ENCODE results near the gene DTX2.
"Not testable (repeated sequence)": the region's sequence is repeated elsewhere in the genome, so short reads cannot be mapped to it uniquely, and the experiment has no call there.

DTX2 gene

DNA sequence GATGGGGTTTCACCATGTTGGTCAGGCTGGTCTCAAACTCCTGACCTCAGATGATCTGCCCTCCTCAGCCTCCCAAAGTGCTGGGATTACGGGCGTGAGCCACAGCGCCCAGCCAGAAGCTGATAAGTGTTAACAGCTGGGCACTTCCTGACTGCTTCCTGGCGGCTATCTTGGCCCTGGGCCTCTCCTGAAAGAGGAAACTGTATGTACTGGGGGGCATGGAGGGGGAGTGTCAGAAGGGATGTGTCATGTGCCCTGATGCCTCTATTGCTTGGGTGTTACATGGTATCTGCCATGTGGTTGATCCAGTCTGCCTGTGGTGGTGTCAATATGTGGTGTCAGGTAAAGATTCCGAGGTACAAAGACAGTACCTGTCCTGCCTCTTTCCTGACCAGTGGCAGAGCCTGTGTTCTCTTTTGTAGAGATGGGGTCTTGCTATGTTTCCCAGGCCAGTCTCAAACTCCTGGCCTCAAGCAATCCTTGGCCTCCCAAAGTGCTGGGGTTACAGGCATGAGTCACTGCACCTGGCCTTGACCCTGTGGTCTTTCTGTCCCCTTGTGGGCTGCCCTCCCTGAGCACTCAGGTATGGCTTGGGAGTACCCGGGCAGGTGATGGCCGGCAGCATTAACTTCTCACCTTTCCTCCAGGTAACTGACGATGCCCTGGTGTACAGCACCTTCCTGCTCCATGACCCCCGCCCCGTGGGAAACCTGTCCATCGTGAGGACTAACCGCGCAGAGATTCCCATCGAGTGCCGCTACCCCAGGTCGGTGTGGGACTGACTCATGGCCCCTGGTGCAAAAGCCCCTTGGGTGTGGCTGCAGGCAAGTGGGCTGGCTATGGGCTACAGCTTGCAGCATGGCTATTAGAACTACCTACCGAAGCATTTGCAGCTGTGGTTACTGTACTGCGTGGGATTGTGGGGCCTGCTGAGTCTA, 32.4 kb upstream of the DTX2 start:
- Histone ChIP-seq H3K4me3 (ENCODE audit: low read length) (no peak overlapping the region), H3K27ac (ENCODE audit: low read length) (no peak overlapping the region), H3K36me3 (ENCODE audit: control insufficient read depth, low read depth, low read length) (no peaks in the 10 kb centered on the region), H3K9me3 (ENCODE audit: control insufficient read depth, low read depth, low read length) (no peaks in the 10 kb centered on the region), H3K4me1 (ENCODE audit: control insufficient read depth, low read depth, low read length) (no peaks in the 10 kb centered on the region), H3K27me3 (ENCODE audit: control insufficient read depth, insufficient read depth, low read length) (no peaks in the 10 kb centered on the region), H3K9ac (ENCODE audit: low read length) (no peak overlapping the region)

- Histone ChIP-seq H3K4me3 (ENCODE audit: low read length) (no peak overlapping the region), H3K36me3 (ENCODE audit: control insufficient read depth, low read depth, low read length) (no peaks in the 10 kb centered on the region)
These were observed 31.3 kb upstream of the DTX2 start for GRCh38 chr7:76430211-76430610.

DNA sequence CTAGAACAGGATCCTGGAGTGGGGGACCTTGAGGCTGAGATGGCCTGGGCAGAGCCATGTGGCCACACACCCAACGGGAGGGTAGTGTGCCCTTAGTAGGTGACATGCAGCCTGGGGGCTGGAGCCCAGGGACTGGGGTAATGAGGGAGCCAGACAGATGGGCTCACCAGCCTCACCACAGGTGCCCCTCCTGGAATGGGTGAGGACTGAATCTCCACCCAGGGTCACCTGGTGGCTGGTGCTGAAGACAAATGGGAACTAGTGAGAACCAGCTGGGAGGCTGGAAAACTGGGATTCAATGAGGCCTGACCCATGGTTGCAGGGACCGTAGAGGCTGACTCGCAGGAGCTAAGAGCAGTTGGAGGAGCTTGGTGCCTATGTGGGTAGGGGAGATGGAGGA, 30.7 kb upstream of the DTX2 start:
- Histone ChIP-seq H3K9ac (ENCODE audit: low read length) (no peak overlapping the region), H3K4me3 (ENCODE audit: low read length) (no peak overlapping the region)

More at GRCh38 chr7:76430211-76430610, 31.3 kb upstream of the DTX2 start:
- Histone ChIP-seq H3K27ac (ENCODE audit: low read length) (no peak overlapping the region), H3K4me1 (ENCODE audit: control insufficient read depth, low read depth, low read length) (no peaks in the 10 kb centered on the region), H3K9ac (ENCODE audit: low read length) (no peak overlapping the region), H3K27me3 (ENCODE audit: control insufficient read depth, insufficient read depth, low read length) (no peaks in the 10 kb centered on the region), H3K9me3 (ENCODE audit: control insufficient read depth, low read depth, low read length) (no peaks in the 10 kb centered on the region)

GRCh38 chr7:76437873-76438272, 23.6 kb upstream of the DTX2 start:
- H3K27ac ChIP-seq (ENCODE audit: low read length); H3K9ac ChIP-seq (ENCODE audit: low read length): not testable (repeated sequence)

More for the DNA sequence above, 30.7 kb upstream of the DTX2 start:
- no peaks in the 10 kb centered on the region for H3K4me1 ChIP-seq (ENCODE audit: control insufficient read depth, low read depth, low read length)
- H3K9me3 ChIP-seq (ENCODE audit: control insufficient read depth, low read depth, low read length) = no peaks in the 10 kb centered on the region
- H3K36me3 ChIP-seq (ENCODE audit: control insufficient read depth, low read depth, low read length) = no peaks in the 10 kb centered on the region
- H3K27ac ChIP-seq (ENCODE audit: low read length) = no peak overlapping the region
- H3K27me3 ChIP-seq (ENCODE audit: control insufficient read depth, insufficient read depth, low read length) = no peaks in the 10 kb centered on the region

DNA sequence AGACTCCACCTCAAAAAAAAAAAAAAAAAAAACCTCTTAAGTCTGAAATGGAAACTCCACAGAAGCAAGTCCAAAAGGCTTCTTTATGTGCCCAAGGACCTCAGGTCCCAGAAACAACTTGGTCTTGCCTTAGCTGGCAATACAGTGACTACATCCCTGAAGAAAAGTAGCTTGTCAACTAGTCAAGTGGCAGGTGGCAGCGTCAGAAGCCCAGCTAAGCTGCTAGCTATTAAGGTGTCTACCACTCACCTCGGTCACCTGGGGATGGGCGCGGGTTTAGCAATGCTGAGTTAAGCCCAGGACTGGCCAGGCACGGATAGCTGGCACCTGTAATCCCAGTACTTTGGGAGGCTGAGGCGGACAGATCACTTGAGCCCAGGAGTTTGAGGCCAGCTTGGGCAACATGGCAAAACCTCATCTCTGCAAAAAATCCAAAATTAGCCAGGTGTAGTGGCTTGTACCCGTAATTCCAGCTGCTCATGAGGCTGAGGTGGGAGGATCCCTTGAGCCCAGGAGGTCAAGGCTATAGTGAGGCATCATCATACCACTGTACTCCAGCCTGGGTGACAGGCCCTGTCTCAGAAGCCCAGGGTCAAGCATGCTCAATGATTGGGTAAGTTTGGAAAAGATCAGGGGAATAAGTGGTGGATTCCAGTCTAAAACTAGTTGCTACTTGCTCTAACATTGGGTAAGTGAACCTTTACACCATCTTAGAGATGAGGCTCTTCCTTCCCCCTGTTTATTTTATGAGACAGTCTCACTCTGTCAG, 22.2 kb upstream of the DTX2 start:
- not testable (repeated sequence) for H3K4me1 ChIP-seq (ENCODE audit: control insufficient read depth, low read depth, low read length); H3K36me3 ChIP-seq (ENCODE audit: control insufficient read depth, low read depth, low read length); H3K9ac ChIP-seq (ENCODE audit: low read length); H3K27ac ChIP-seq (ENCODE audit: low read length); H3K27me3 ChIP-seq (ENCODE audit: control insufficient read depth, insufficient read depth, low read length); H3K4me3 ChIP-seq (ENCODE audit: low read length); H3K9me3 ChIP-seq (ENCODE audit: control insufficient read depth, low read depth, low read length)

More at GRCh38 chr7:76437873-76438272, 23.6 kb upstream of the DTX2 start:
- not testable (repeated sequence) for H3K9me3 ChIP-seq (ENCODE audit: control insufficient read depth, low read depth, low read length); H3K4me1 ChIP-seq (ENCODE audit: control insufficient read depth, low read depth, low read length); H3K27me3 ChIP-seq (ENCODE audit: control insufficient read depth, insufficient read depth, low read length); H3K36me3 ChIP-seq (ENCODE audit: control insufficient read depth, low read depth, low read length); H3K4me3 ChIP-seq (ENCODE audit: low read length)

GRCh38 chr7:76440404-76440803, 21.1 kb upstream of the DTX2 start:
- H3K4me1 ChIP-seq (ENCODE audit: control insufficient read depth, low read depth, low read length); H3K9ac ChIP-seq (ENCODE audit: low read length); H3K36me3 ChIP-seq (ENCODE audit: control insufficient read depth, low read depth, low read length); H3K9me3 ChIP-seq (ENCODE audit: control insufficient read depth, low read depth, low read length); H3K27me3 ChIP-seq (ENCODE audit: control insufficient read depth, insufficient read depth, low read length); H3K4me3 ChIP-seq (ENCODE audit: low read length); H3K27ac ChIP-seq (ENCODE audit: low read length): not testable (repeated sequence)

- not testable (repeated sequence) for H3K27ac ChIP-seq (ENCODE audit: low read length); H3K36me3 ChIP-seq (ENCODE audit: control insufficient read depth, low read depth, low read length); H3K9me3 ChIP-seq (ENCODE audit: control insufficient read depth, low read depth, low read length); H3K27me3 ChIP-seq (ENCODE audit: control insufficient read depth, insufficient read depth, low read length); H3K9ac ChIP-seq (ENCODE audit: low read length); H3K4me1 ChIP-seq (ENCODE audit: control insufficient read depth, low read depth, low read length); H3K4me3 ChIP-seq (ENCODE audit: low read length)
These were observed 19.7 kb upstream of the DTX2 start for GRCh38 chr7:76441792-76442191.

DNA sequence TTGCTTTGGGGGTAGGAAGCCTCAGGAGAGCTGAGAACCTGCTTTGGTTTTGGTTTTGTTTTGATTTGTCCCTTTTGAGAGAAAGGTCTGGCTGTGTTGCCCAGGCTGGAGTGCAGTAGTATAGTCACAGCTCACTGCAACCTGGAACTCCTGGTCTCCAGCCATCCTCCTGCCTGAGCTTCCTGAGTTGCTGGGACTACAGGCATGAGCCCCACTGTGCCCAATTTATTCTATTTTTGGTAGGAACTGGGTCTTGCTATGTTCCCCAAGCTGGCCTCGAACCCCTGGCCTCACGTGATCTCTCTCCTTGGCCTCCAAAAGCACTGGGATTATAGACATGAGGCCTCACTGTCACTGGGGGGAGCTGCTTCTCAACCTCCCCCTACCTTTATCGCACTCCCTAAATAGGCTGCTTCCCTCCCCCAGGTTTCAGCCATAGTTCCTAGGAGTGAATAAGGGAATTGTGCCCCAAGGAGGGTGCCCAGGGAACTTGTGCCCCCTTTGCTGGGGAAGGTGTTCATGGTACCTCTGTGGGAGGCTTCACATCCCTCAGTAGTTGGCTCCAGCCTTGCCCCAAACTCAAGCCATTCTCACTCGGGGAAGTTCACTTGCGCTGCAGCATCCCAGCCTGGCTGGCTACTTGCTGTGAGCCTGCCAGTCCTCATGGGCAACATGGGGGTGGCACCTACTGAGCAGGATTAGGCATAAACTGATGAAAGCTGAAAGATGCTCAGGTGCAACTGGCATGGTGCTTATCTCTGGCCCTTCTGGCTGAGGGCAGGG, 18.7 kb upstream of the DTX2 start:
- not testable (repeated sequence) for H3K9ac ChIP-seq (ENCODE audit: low read length); H3K27me3 ChIP-seq (ENCODE audit: control insufficient read depth, insufficient read depth, low read length); H3K4me3 ChIP-seq (ENCODE audit: low read length); H3K9me3 ChIP-seq (ENCODE audit: control insufficient read depth, low read depth, low read length); H3K36me3 ChIP-seq (ENCODE audit: control insufficient read depth, low read depth, low read length); H3K4me1 ChIP-seq (ENCODE audit: control insufficient read depth, low read depth, low read length); H3K27ac ChIP-seq (ENCODE audit: low read length)

DNA sequence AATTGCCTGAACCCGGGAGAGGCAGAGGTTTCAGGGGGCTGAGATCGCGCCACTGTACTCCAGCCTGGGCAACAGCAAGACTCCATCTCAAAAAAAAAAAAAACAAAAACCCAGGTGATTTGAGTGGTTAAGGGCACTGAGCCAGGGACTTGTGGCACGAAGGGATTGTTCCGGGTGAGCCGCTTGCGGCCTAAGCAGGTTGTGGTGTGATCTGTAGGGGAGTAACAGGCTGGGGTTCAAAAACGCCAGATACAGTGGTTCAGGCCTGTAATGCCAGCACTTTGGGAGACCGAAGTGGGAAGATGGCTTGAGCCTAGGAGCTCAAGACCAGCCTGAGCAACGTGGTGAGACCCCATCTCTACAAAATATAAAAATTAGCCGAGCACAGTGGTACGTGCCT, 17.7 kb upstream of the DTX2 start:
- H3K9me3 ChIP-seq (ENCODE audit: control insufficient read depth, low read depth, low read length); H3K4me3 ChIP-seq (ENCODE audit: low read length); H3K27ac ChIP-seq (ENCODE audit: low read length); H3K27me3 ChIP-seq (ENCODE audit: control insufficient read depth, insufficient read depth, low read length); H3K36me3 ChIP-seq (ENCODE audit: control insufficient read depth, low read depth, low read length); H3K4me1 ChIP-seq (ENCODE audit: control insufficient read depth, low read depth, low read length); H3K9ac ChIP-seq (ENCODE audit: low read length): not testable (repeated sequence)

- H3K9ac ChIP-seq (ENCODE audit: low read length); H3K4me3 ChIP-seq (ENCODE audit: low read length); H3K36me3 ChIP-seq (ENCODE audit: control insufficient read depth, low read depth, low read length); H3K27me3 ChIP-seq (ENCODE audit: control insufficient read depth, insufficient read depth, low read length); H3K27ac ChIP-seq (ENCODE audit: low read length); H3K9me3 ChIP-seq (ENCODE audit: control insufficient read depth, low read depth, low read length); H3K4me1 ChIP-seq (ENCODE audit: control insufficient read depth, low read depth, low read length): not testable (repeated sequence)
These were observed 15.9 kb upstream of the DTX2 start for GRCh38 chr7:76445577-76446008.

DNA sequence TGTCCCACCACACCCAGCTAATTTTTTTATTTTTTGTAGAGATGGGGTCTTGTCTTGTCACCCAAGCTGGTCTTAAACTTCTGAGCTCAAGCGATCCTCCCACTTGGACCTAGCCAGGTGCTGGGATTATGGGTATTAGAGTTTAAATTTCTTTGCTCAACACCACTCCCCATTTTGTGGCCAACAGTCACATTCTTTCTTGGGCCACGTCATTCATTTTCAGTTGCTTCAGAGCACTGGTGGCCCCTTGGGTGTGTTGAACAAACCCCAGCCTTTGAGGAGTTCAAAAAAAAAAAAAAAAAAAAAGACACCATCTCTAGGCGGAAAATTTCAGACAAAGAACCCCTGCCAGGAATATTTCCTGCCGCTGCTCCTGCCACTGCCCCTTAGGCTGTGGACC, 4.5 kb upstream of the DTX2 start:
- not testable (repeated sequence) for H3K27me3 ChIP-seq (ENCODE audit: control insufficient read depth, insufficient read depth, low read length); H3K36me3 ChIP-seq (ENCODE audit: control insufficient read depth, low read depth, low read length); H3K27ac ChIP-seq (ENCODE audit: low read length); H3K9ac ChIP-seq (ENCODE audit: low read length); H3K9me3 ChIP-seq (ENCODE audit: control insufficient read depth, low read depth, low read length); H3K4me1 ChIP-seq (ENCODE audit: control insufficient read depth, low read depth, low read length); H3K4me3 ChIP-seq (ENCODE audit: low read length)

Measured in iPS-18a (cell line).